Mammary epithelial cell (primary cell): ENCODE measurements around the gene CHD8.

Source experiments
- CTCF ChIP-seq, 2 donors: IDR thresholded peaks in 1 of 2; conservative IDR thresholded peaks in 1 of 2; 2 replicates each; pipeline ENCODE4 v1.5.1; 2011 to 2012; ENCODE audit warnings: inconsistent platforms in 2 of 2, low read length in 2 of 2, mild to moderate bottlenecking in 2 of 2, control low read depth in 1 of 2, low read depth in 1 of 2; ENCODE audit not compliant: insufficient read depth in 1 of 2; ENCODE audit errors: extremely low read depth in 1 of 2
- EZH2 ChIP-seq: IDR thresholded peaks from 2 replicates; pipeline ENCODE4 v1.6.1; 2012; ENCODE audit warnings: low read length, inconsistent platforms, borderline replicate concordance

GRCh38 chr14:21436567-21437062 lies 19.3 kb downstream of the CHD8 start:
- TF ChIP-seq CTCF (conservative IDR thresholded peaks at IDR 0.05 in 1 of 2, IDR thresholded peaks at IDR 0.05 in 1 of 2; ENCODE audit: extremely low read depth in 1 of 2, insufficient read depth in 1 of 2, low read depth in 1 of 2, low read length in 2 of 2) (no peak), EZH2 (no peak)
